Fibroblast of the aortic adventitia (primary cell): ENCODE measurements around the gene C7orf25. TPM values are rescaled to one million over a fixed set of nuclear protein-coding genes. Genes with fewer than 3 reads are reported as not detected.

ENCODE experiments used
- DNase-seq: peaks from one replicate; pipeline ENCODE4 v3.0.0-alpha.2; 2010; ENCODE audit warnings: low read depth
- H3K4me3 ChIP-seq: 2 replicates; pipeline ENCODE4 v1.5.1; 2011; ENCODE audit warnings: low read depth, mild to moderate bottlenecking, control low read depth, low read length, moderate library complexity
- total RNA-seq: library from RNA; depleted of rRNA; stranded (reverse); fragments of >200 nt; gene quantifications from 2 replicates; pipeline ENCODE4 v1.2.3, GENCODE V29; 2012; ENCODE audit warnings: low replicate concordance
- TF ChIP-seq, protein P1 (sequence below): IDR thresholded peaks from 2 replicates; pipeline ENCODE4 v1.5.1; 2011; ENCODE audit warnings: mild to moderate bottlenecking, low read length, control low read depth, inconsistent platforms; ENCODE audit not compliant: insufficient read depth

Gene C7orf25
- total RNA-seq, 1 donor = 10.8 TPM

DNA sequence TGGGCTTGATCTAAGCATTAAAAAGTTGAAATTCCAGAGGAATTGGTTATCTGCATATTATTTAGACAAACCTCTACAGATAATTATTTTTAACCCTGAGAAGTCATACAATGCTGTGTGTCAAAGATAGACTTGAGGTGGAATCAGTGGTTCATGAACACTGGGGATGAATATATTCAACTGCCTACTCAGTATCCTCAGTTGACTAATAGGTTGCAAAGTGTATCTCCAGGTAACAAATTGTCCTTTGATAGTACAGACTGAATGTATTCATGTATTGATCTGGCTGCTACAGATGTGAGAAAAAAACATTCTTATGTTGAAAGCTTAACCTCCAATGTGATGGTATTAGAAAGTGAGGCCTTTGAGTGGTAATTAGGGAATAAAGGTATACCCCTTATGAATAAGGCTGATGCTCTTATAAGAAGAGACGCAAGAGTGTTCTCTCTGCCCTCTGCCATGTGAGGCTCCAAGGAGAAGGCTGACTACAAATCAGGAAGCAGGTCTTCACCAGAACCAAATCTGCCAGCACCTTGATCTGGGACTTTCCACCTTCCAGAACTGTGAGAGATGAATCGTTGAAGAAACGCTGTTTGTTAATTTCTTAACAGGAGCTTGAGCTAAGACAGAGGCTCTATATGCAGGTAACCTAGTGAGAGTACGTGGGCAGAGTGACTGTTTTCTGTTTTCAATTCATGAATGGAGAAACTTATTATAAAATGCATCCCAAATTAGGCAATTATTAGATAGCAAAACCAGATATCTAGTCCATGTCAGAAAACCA lies 27.8 kb upstream of the C7orf25 start:
- no peak for DNase-seq
- no peak overlapping the region for H3K4me3 ChIP-seq
- TF ChIP-seq, protein P1, sequence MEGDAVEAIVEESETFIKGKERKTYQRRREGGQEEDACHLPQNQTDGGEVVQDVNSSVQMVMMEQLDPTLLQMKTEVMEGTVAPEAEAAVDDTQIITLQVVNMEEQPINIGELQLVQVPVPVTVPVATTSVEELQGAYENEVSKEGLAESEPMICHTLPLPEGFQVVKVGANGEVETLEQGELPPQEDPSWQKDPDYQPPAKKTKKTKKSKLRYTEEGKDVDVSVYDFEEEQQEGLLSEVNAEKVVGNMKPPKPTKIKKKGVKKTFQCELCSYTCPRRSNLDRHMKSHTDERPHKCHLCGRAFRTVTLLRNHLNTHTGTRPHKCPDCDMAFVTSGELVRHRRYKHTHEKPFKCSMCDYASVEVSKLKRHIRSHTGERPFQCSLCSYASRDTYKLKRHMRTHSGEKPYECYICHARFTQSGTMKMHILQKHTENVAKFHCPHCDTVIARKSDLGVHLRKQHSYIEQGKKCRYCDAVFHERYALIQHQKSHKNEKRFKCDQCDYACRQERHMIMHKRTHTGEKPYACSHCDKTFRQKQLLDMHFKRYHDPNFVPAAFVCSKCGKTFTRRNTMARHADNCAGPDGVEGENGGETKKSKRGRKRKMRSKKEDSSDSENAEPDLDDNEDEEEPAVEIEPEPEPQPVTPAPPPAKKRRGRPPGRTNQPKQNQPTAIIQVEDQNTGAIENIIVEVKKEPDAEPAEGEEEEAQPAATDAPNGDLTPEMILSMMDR = no peak

DNA sequence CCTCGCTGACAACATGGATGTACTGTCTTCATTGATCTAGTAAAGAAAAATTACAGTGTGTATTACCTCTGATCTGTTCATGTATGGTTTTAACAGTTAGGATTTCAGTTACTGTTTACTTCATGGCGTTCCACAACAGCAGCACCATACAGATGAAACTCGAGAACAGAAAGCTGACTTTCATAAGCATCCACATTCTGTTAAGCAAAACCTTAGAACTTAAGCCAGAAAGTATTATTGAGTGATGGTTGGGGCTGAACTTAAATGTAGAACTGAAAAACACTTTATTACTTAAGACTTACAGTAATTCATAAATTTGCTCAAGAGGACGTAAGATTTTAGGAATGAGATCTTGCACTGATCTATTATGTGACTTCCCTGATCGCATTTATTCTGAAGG lies 24.0 kb upstream of the C7orf25 start:
- no peak overlapping the region for H3K4me3 ChIP-seq
- TF ChIP-seq, protein P1 = no peak
- no peak for DNase-seq

DNA sequence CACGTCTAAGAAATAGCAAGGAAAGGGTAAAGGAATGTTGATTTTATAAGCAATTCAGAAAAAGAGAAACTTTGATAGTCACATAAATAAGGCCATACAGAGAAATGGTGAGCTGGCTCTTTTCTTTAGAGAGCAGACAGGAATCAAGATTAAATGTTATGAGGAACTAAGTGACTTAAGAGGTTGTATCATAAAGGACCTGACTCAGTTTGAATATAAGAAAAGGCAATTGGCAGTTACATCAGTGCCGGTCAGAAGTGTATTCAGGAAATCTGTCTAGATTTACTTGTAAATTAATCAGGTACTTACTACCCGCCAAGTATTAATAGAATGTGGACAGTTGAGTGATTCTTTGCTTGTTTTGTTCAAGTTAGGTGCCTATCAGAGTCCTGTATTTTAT lies 22.4 kb upstream of the C7orf25 start:
- TF ChIP-seq, protein P1 = no peak
- no peak for DNase-seq
- no peak overlapping the region for H3K4me3 ChIP-seq

DNA sequence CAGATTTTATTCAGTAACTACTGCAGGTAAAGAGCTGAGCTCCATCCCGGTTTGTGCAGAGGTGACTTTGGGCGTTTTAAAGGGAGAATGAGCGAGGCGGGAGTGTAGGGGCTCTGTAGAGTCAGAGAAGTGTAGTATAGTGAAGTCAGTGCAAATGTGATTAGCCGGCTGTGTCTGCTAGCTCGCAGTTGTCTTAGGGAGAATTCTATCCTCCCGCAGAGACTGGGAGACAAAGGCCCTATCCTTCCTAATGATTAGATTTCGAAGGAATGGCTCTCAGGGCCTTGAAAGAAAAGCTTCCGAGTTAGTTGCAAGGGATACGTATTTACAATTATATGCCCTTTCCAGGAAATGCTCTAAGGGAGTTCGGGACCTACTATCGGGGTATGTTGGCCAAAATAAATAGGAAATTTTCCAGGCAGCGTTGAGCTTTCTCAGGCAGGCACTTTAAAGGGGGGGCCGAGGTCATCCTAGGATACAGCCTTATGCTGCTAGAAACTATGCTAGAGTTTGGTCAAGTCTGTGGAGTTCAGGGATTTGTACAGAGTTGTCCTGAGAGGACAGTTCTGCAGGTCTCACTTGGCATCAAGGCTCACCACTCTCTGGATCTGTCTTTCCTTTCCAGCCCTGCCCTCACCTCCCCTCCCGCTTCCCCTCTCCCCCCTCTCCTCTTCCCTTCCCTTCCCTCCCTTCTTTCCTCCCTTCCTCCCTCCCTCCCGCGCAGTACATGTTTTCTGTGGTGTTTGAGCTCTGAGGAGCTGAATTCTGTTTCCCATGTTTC lies 21.1 kb upstream of the C7orf25 start:
- TF ChIP-seq, protein P1 = no peak
- peak overlapping the region; percentile 84 for H3K4me3 ChIP-seq
- DNase-seq = peak; percentile 55

DNA sequence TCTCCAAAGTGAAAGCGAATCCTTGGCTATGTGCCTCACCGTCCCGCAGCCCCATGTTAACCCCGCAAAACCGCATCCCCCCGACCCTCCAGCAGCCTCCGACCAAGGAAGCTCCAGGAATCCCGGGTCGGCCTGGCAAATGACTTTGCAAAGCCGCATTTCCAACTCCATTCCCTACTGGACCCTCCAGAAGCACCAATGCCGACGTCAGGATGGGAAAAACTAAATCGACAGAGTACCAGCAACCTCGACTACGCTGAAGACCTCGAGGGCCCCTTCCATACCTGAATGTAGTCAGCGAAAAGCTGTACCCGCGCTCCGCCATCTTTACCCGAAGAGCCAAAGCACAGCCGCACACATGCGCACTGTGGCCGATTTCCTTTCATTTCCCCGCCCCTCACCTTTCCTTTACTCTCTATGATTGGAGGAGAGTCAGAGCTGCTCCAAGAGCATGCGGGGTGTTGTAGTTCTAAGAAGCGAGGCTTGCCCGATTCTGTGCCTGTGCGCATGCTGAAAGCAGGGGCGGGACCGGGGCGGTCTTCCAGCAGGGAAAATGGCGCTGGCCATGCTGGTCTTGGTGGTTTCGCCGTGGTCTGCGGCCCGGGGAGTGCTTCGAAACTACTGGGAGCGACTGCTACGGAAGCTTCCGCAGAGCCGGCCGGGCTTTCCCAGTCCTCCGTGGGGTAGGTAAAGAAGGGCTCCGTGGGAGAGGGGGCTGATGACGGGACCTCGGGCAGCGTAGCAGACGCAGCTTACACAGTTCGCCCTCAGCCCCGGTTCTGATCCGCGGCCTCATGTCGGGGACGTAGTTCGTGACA lies 20.2 kb upstream of the C7orf25 start, which contains the start of the genes MRPL32 and PSMA2:
MRPL32 (plus strand) TSS at position 543 of the 818 bp plus-strand sequence; CDS start at position 554, 11 bp downstream.
PSMA2 (minus strand) TSS at position 341 of the 818 bp plus-strand sequence; CDS start at position 325, 16 bp downstream.
- peak; percentile 97 for DNase-seq
- TF ChIP-seq, protein P1 = no peak
- peak within 1 kb of the TSS; percentile 91 for H3K4me3 ChIP-seq

DNA sequence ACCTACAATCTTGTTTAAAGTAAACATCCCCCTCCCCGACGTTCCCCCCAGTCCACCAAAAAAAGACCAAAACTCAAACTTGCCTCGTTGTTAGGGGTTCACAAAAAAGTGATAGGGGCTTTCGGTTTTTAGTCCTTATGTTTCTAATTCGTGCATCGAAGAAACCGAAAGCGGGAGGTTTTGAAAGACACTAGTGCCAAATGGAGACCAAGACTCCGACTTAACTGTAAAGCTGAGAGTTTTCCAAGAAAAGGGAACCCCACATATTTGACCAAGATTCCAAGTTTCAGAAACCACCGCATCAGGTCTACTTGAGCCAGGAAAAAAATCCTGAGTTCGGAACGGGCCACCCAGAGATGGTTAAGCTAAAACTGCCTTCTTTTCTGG lies 19.6 kb upstream of the C7orf25 start:
- H3K4me3 ChIP-seq = peak overlapping the region; percentile 91
- TF ChIP-seq, protein P1 = no peak
- peak; percentile 23 for DNase-seq
